Stimulated activated CD4-positive, alpha-beta T cell treated with anti-CD3 and anti-CD28 coated beads, Interleukin-4, amount 100 ng/mL, for 1 hour (primary cell): ENCODE results near the gene SNX30.

Experiments
- DNase-seq: peaks from one replicate; pipeline ENCODE4 v3.0.0-alpha.2; 2020

SNX30 gene

DNA sequence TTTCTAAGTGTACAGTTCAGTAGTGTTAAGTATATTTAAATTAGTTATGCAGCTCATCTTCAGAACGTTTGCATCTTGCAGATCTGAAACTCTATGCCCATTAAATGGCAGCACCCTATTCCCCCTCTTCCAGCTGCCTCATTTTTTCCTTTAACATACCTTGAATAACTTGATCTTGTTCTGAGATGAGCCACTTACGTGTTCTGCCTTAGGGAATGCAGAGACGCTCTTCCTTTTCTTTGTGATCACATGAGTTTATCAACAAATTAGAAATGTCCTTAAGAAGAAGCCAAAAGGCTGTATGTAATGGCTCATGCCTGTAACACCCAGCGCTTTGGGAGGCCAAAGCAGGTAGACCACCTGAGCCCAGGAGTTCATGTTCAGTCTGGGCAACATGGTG lies 82.5 kb downstream of the SNX30 start:
- no peak for DNase-seq

- DNase-seq, result no peak
These were observed 85.8 kb downstream of the SNX30 start for GRCh38 chr9:112836394-112836793.

GRCh38 chr9:112838342-112838741 lies 87.8 kb downstream of the SNX30 start:
- DNase-seq, result no peak

DNA sequence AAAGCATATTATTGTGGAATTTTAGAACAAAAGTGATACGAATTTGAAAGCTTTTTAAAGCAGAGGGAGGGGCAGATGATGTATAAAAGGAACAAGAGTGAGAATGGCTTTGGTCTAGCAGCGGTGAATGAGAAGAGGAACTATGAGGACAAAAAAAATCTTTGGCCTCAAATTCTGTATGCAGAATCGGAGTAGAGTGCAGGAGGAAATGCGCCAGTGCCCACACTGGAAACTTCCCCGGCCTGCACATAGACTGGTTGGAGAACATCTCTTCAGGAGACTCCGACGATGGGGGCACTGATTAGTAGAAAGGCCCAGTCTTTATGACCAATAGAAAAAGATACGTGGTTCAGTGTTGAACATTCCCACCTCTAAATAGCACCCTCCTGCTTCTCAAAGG lies 88.8 kb downstream of the SNX30 start:
- DNase-seq, result no peak

GRCh38 chr9:112841261-112841660 lies 90.7 kb downstream of the SNX30 start:
- no peak for DNase-seq

DNA sequence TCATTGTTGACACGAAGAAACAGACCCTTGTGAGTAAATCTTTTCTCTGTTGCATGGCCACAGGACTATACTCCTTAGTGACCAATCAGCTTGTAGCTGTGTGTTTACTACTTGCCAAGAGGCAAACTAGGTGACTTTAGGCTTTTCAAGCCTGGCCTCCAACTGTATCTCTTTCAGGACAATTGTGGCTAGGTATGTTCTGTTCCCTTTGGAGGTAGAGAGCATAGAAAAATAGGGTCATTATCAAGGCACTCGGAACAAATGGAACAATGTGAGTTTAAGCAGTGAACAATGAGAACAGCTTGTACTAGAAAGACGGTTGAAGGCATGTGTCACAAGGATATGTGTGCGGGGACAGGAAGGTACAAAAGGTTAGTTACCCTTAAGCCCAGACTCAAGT lies 92.0 kb downstream of the SNX30 start:
- no peak for DNase-seq

DNA sequence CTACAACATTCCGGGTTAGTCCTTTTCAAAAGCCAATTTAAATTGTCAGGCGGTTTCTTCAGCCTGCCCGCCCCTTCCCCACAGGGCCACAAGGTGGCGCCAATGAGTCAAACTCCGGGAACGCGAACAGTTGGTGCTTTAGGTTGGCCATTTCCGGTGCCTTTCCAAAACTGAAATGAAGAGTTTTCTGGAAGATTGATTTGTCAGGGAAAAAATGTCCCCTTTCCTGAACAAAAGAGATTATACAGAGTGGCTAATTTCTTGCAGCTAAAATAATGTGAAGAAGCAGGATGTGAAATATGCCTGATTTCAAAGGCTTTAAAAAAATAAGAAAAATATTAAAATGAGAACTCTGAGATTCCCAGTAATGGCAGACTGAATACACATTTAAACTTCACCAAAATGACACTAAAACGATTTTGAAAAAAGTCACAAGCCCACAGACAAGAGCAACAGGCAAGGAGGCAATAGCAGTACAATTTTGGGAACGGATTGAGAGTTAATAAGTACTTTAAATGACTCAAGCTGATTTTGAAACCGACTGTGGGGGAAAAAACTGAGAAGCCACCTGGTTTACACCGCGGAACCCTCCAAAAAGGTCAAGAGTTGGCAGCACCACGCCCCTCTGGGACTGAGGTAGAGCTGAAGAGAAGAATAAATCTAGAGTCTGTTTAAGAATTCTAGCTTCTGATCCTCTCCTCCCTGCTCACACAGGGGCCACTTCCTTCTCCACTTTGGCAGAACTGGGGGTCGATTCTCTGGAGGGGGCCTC lies 94.4 kb downstream of the SNX30 start:
- DNase-seq, result peak; percentile 74

- no peak for DNase-seq
These were observed 96.2 kb downstream of the SNX30 start for GRCh38 chr9:112846528-112847488.

DNA sequence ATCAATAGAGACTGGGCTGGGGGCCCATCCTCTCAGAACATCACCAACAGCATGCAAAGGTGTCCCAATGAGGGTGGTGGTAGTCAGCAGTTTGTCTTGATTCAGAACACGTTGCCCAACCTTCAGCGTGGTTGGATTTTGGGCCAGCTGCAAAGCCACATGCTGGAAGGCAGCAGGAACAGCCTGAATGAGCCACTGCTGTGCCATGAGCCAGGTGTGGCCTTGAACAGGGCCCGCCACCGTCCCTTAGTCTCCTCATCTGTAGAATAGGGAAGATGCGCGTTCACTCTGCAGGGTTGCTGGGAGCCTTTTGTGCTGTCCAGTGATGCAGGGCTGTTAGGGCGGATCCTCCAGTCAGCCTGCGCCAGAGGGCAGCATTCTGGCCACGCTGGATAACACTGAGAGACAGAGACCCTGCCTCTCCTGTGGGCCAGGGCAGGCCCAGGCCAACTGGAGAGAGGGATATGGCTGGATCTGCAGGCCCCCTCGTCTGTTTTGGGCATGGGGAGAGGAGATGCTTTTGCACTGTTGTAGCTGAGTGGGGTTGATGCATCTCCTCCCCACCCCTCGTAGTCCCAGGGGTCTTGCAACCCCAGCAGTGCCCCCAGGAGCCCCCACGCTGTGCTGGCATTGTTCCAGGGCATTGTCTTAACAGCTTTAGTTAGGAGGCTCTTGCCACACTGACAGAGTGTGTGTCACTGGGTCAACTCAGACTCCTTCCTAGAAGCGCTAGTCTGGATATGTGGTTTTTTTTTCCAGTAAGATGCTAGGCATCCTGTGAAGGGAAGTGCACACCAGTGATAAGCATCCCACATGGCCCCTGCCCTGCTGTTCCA lies 98.0 kb downstream of the SNX30 start:
- DNase-seq, result no peak

GRCh38 chr9:112849363-112849922 lies 98.9 kb downstream of the SNX30 start:
- no peak for DNase-seq

- no peak for DNase-seq
These were observed 100.3 kb downstream of the SNX30 start for GRCh38 chr9:112850840-112851239.

DNA sequence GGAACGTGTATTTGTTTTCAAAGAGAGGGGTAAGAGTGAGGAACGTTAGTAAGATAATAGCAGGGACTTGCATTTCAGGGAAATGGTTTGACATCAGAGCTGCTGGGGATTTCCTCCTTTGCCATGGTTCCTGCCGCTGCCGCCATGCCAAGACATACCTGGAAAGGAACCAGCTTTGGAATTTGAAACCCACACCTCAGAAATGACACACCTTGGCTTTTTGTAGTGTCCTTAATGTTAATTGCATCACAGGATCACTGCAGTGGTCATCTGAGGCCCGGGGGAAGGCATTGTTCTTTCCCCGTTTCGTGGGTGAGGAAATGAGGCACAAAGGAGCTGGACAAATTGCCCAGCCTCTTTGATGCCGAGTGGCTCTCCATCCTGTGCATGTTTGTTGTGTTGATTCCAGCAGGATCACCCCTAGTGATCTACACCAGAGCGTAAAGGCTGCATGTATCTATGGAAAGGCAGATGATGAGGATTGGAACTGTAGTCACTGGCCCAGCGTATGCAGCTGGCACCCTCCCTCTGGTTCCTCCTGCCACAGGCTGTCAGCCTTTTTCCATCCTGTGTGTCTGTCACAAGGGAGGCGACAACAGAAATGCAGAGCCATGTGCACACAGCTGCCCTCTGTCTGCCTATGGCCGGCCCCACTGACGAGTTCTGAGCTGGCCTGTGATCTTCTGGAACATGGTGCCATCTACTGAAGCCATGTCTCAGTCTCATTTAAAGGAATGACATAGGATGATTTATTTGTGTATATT lies 102.4 kb downstream of the SNX30 start:
- DNase-seq, result no peak

- DNase-seq, result no peak
These were observed 103.5 kb downstream of the SNX30 start for GRCh38 chr9:112853882-112854585.

GRCh38 chr9:112854657-112855056 lies 104.1 kb downstream of the SNX30 start:
- no peak for DNase-seq

DNA sequence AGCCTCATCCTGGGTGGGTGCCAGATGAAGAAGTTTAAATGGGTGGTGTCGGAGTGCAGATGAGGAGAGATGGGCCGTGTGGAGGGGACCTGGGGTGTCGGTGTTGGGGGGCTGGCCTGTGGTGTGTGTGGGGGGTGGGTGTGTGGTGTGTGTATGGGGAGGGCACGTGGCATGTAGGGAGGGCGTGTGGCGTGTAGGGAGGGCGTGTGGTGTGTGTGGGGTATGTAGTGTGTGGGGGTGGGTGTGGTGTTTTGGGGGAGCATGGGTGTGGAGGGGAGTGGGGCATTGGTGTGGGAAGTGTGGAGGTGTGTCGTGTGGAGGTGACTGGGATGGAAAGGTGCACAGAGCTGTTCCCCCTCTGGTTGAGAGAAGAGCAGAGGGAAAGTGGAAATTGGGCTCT lies 105.6 kb downstream of the SNX30 start:
- DNase-seq, result no peak

DNA sequence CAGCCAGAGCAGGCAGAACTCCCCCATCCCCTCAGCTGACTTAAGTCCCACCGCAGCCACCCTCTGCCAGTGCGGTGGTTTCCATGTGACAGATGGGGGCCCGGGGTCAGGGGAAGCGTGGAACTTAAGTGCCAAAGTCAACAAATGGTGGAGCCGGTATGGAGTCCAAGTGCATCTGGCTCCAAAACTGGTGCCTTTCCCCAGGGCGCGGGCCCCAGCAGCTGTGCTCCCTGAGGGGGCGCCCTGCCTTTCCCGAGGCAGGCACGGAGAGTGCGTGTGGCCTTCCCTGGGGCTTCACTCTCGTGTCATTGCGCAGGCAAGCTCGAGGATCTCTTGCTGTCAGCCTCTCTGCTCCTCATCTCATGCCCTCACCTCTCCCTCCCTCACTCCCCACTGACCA lies 106.3 kb downstream of the SNX30 start:
- no peak for DNase-seq

DNA sequence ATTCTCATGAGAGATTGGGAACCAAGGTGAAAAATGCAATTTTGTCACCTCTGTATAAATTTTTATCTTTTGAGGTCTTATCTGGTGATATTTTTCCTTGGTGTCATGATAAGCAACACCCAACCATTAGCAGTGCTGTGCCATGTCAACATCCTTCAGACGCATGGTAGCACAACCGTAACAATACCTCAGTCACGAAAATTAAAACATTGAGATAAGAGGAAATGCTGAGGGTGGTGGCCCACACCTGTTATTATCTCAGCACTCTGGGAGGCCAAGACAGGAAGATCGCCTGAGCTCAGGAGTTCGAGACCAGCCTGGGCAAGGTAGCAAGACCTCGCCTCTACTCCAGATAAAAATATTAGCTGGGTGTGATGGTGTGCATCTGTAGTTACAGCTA lies 107.4 kb downstream of the SNX30 start:
- DNase-seq, result no peak

DNA sequence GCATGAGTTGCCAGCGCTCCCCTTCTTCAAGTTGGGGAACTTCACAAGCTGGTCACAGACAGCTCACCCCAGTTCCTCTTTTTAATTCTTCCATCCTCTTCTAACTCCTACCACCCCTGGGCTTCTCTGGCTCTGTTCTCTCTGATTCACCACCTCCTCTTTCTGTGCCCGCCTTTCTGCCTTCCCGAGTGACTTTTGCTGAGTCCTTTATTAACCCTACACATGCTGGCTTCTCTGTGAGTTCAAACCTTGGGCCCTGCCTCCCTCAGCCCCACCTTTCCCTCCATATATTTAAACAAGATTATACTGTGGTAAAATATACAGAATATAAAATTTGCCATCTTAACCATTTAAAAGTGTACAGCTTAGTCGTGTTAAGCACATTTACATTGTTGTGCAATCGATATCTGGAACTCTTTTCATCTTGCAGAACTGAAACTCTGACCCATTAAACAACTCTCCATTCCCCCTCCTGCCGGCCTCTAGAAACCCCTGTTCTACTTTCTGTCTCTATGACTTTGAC lies 108.1 kb downstream of the SNX30 start:
- DNase-seq, result no peak

DNA sequence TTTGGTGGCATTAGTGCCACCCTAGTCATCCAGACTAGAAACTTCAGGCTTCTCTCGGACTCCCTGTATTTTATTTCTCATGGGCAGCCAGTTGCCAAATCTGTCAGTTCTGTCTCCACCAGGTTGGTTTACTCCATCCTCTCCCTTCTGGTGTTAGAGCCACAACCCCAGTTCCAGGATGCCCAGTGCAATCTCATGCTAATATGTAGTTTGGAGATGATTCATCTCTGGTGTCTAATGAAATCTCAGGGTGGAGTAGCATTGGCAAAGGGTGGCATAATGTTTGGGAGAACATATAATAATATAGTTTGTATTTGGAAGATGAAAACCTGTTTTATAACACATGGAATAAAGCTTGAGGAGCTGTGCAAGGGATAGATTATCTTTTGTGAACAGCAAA lies 109.9 kb downstream of the SNX30 start:
- no peak for DNase-seq

DNA sequence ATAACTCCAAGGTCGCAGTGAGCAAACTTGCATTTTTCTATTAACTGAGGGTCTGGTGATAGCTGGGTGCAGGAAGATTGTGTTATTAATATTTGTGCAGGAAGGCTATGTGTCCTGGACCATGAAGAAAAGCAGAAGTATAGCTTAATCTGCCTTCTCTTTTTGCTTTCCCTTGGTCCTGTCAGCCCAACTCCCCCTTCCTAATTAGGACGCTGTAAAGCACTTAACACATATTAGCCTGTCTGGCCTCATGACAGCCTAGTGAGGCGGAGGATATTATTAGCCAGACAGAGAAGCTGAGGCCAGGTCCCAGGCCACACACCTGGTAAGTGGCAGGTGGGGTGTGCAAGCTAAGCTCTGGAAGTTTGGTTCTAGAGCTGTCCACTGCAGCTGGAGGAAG lies 110.6 kb downstream of the SNX30 start:
- no peak for DNase-seq
